K562 (cell line): ENCODE results near the gene SCN7A. TPM values are rescaled to one million over a fixed set of nuclear protein-coding genes. Genes with fewer than 3 reads are reported as not detected.

ENCODE experiments used
- ATAC-seq: fragments of 200-7000 bp; cut with Tn5 transposase; 3 replicates; pipeline ENCODE4 v1.9.1; 2020; ENCODE audit warnings: moderate library complexity
- BruUV-seq: library from RNA; stranded (reverse); fragments of 400-500 nt; replicated peaks from 2 replicates; lab custom pipeline; 2021; lab: Mats Ljungman, UMichigan
- CTCF ChIA-PET: fragments of 300-600 bp; formaldehyde crosslinking; extraction: SDS; loops from one replicate; lab custom pipeline; 2021; ENCODE audit warnings: low intra/inter-chr PET ratio; lab: Yijun Ruan, JAX
- POLR2A ChIA-PET: fragments of 300-600, 350-650 bp; sonication (Branson Sonifier 250); formaldehyde crosslinking; extraction: SDS; loops from one replicate; lab custom pipeline; 2021; ENCODE audit warnings: antibody characterized with exemption, inconsistent platforms; lab: Yijun Ruan, JAX
- DNase-seq, 4 experiments: peaks; one replicate each; pipeline versions ENCODE4 v3.0.0 to v3.0.0-alpha.2; 2011 to 2018; ENCODE audit warnings: low spot score in 3 of 4, mixed read lengths in 3 of 4; ENCODE audit errors: extremely low read depth in 1 of 4
- FAIRE-seq: peaks from 2 replicates; lab custom pipeline; 2011; peaks lifted over from hg19 to GRCh38; lab: Jason Lieb, UNC
- H2AFZ ChIP-seq: 2 replicates; pipeline ENCODE4 v1.6.0; 2011; ENCODE audit warnings: low read depth, low read length, control low read depth, inconsistent platforms
- H3K27ac ChIP-seq: fragments of 200-600 bp; 3 replicates; pipeline ENCODE4 v1.8.0; 2011; ENCODE audit warnings: low read depth, mild to moderate bottlenecking, control low read depth, inconsistent platforms, low read length, moderate library complexity, mixed read lengths; ENCODE audit errors: extremely low read depth
- H3K27me3 ChIP-seq, 2 experiments: fragments of 300-600 bp in 1 of 2; 2 replicates in 1 of 2; 3 replicates in 1 of 2; pipeline versions ENCODE4 v1.6.0 to v1.8.0; 2011; ENCODE audit warnings: inconsistent platforms in 2 of 2, low read length in 2 of 2, mild to moderate bottlenecking in 1 of 2, mixed read lengths in 1 of 2, moderate library complexity in 1 of 2; ENCODE audit not compliant: control insufficient read depth in 2 of 2, insufficient read depth in 2 of 2
- H3K36me3 ChIP-seq: fragments of 300-600 bp; 3 replicates; pipeline ENCODE4 v1.8.0; 2011; ENCODE audit warnings: mild to moderate bottlenecking, low read length, inconsistent platforms; ENCODE audit not compliant: control insufficient read depth, insufficient read depth
- H3K4me1 ChIP-seq, 2 experiments: fragments of 200-600 bp in 1 of 2; replicated peaks in 1 of 2; 2 replicates in 1 of 2; 3 replicates in 1 of 2; pipeline versions ENCODE4 v1.5.1 to v1.8.0; 2011; ENCODE audit warnings: inconsistent platforms in 2 of 2, low read length in 2 of 2, mild to moderate bottlenecking in 1 of 2, mixed read lengths in 1 of 2, moderate library complexity in 1 of 2; ENCODE audit not compliant: control insufficient read depth in 2 of 2, insufficient read depth in 2 of 2
- H3K4me2 ChIP-seq: 2 replicates; pipeline ENCODE4 v1.6.1; 2011; ENCODE audit warnings: low read length, control low read depth, inconsistent platforms, mixed read lengths; ENCODE audit not compliant: insufficient read depth
- H3K4me3 ChIP-seq: fragments of 200-600 bp; sonication (generic), shearing (Covaris generic); 2 replicates; pipeline ENCODE4 v1.5.1; 2016; ENCODE audit warnings: control low read depth, inconsistent platforms
- H3K79me2 ChIP-seq: fragments of 200-600 bp; 3 replicates; pipeline ENCODE4 v1.8.0; 2011; ENCODE audit warnings: low read length, inconsistent platforms; ENCODE audit not compliant: control insufficient read depth, insufficient read depth
- H3K9ac ChIP-seq, 2 experiments: 2 replicates each; pipeline versions ENCODE4 v1.6.0 to v1.6.1; 2011; ENCODE audit warnings: low read depth in 2 of 2, low read length in 2 of 2, control low read depth in 1 of 2, inconsistent platforms in 1 of 2, mild to moderate bottlenecking in 1 of 2, mixed read lengths in 1 of 2; ENCODE audit not compliant: insufficient read depth in 1 of 2
- H3K9me1 ChIP-seq: one replicate; pipeline ENCODE4 v1.6.0; 2011; ENCODE audit warnings: inconsistent platforms, mild to moderate bottlenecking, low read length, moderate library complexity; ENCODE audit not compliant: control insufficient read depth, insufficient read depth
- H3K9me3 ChIP-seq: replicated peaks from 2 replicates; pipeline ENCODE4 v1.5.1; 2011; ENCODE audit warnings: low read depth, low read length, inconsistent platforms; ENCODE audit not compliant: control insufficient read depth, insufficient read depth
- H4K20me1 ChIP-seq: replicated peaks from 2 replicates; pipeline ENCODE4 v1.6.1; 2011; ENCODE audit warnings: low read length, inconsistent platforms, mixed read lengths; ENCODE audit not compliant: control insufficient read depth, insufficient read depth
- MCM3 ChIP-seq: fragments of 450-650 bp; IDR thresholded peaks from 2 replicates; pipeline ENCODE4 v1.6.1; 2016
- SIRT6 ChIP-seq: IDR thresholded peaks from one replicate; pipeline ENCODE4 v1.6.1; 2012; ENCODE audit warnings: low read depth, mild to moderate bottlenecking, control low read depth, inconsistent platforms, low read length, moderate library complexity
- ZEB2 ChIP-seq: fragments of 450-650 bp; IDR thresholded peaks from 2 replicates; pipeline ENCODE4 v1.6.1; 2016
- ZNF282 ChIP-seq: sonication (generic); formaldehyde crosslinking; IDR thresholded peaks from 2 replicates; pipeline ENCODE4 v1.8.1; 2023; ENCODE audit warnings: missing genetic modification reagents
- WGBS: fragments of 100-300 bp; shearing (Covaris generic); methylation state at CpG from one replicate; pipeline ENCODE4 v1.1.6; 2016; ENCODE audit warnings: low coverage, mixed read lengths; ENCODE audit not compliant: insufficient coverage; ENCODE audit errors: missing lambda C conversion rate; 5-methylcytosine and 5-hydroxymethylcytosine counted together
- in situ Hi-C: fragments of 300-500 bp; cut with MboI; formaldehyde crosslinking; loops from 4 replicates; pipeline ENCODE4 v1.15.0; 2018; ENCODE audit warnings: inconsistent platforms, mixed read lengths
- intact Hi-C: fragments of 100-400 bp; cut with micrococcal nuclease; formaldehyde crosslinking; loops from 2 replicates; pipeline ENCODE4 v1.14.2; 2022
- polyA plus RNA-seq, 8 experiments: library from polyadenylated mRNA; depleted of rRNA in 4 of 8; stranded (reverse) in 5 of 8; unstranded in 3 of 8; fragments of >200 nt; fragmentation: Nextera tagmentation in 2 of 8; fragmentation: Illumina TruSeq in 1 of 8; extraction: Ambion mirVana in 2 of 8; extraction: Trizol in 1 of 8; gene quantifications; 2 replicates each; pipeline versions ENCODE4 v1.2.1 to v1.2.3, GENCODE V29; 2011 to 2014; ENCODE audit warnings: inconsistent platforms in 1 of 8, missing spikeins in 1 of 8
- total RNA-seq, 7 experiments: library from RNA; depleted of rRNA in 6 of 7; stranded (reverse); fragments of >200 nt in 6 of 7; fragmentation: Illumina TruSeq in 2 of 7; extraction: Trizol in 2 of 7; gene quantifications; 2 replicates each; pipeline versions ENCODE4 v1.2.1 to v1.2.3, GENCODE V29; 2011 to 2021; ENCODE audit warnings: low replicate concordance in 1 of 7
- TF ChIP-seq, protein P1 (sequence below): fragments of 250-450 bp; sonication (Bioruptor Pico); IDR thresholded peaks from 2 replicates; pipeline ENCODE4 v1.8.0; 2021; ENCODE audit warnings: moderate library complexity, mild to moderate bottlenecking, inconsistent platforms
- TF ChIP-seq, protein P2 (sequence below): fragments of 450-650 bp; IDR thresholded peaks from 2 replicates; pipeline ENCODE4 v1.6.1; 2017; ENCODE audit warnings: mild to moderate bottlenecking, moderate library complexity

The SCN7A gene
- total and polyA plus RNA-seq, 9 of the 15 experiments (the other 6 are each of a cell fraction or from before 2014, with no cell fraction given) = under 0.01 to 0.05 (median 0.03) TPM; not detected in 3

DNA sequence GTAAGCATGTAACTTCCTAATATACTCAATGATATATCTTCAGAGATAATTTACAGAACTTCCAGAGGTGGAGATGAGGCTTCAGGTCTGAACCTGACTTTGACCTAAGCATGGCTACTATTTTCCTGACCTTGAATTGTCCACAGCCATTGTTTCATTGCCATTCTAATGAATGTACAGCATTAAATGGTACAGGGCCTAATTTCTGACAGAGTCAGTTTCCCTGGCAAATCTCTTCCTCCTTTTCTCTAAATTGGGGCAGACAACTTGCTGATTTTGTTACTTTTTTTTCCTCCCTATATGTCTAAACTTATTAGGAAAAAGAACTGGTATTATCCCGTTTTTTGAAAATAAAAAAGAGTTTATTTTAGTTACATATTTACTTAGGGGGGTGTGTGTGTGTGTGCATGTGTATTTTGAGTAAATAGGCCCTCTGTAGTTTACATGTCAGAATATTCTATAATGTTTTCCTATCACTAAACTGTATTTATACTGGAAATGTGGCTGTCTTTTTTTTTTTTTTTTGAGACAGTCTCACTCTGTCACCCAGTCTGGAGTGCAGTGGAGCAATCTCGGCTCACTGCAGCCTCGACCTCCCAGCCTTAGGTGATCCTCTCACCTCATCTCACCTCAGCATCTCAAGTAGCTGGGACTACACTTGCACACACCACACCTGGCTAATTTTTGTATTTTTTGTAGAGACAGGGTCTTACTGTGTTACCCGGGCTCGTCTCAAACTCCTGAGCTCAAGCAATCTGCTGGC lies 75.0 kb downstream of the SCN7A start:
- in situ Hi-C loops = loop anchor here (10.0 to 25.0 kb wide), 2 partner anchors 234 to 482 kb away; no protein-coding TSS in a partner anchor

More for the DNA sequence above, 75.0 kb downstream of the SCN7A start:
- H3K9me1 ChIP-seq = no peaks in the 10 kb centered on the region
- H3K4me1 ChIP-seq = no peaks in the 10 kb centered on the region
- no peak for DNase-seq
- ATAC-seq = peak; percentile 74
- 19% methylated on average over 5 of the region's 5 CpGs for WGBS
- H3K36me3 ChIP-seq = no peaks in the 10 kb centered on the region
- H4K20me1 ChIP-seq = no peaks in the 10 kb centered on the region
- no peaks in the 10 kb centered on the region for H3K79me2 ChIP-seq
- no peak overlapping the region for H3K27ac ChIP-seq
- ChIA-PET POLR2A (no interaction called here), CTCF (interaction anchor here (0.7 to 3.5 kb wide), 5 partner anchors 57 to 362 kb away, joined by 3 to 19 read pairs (median 6); no protein-coding TSS in a partner anchor)
- H3K27me3 ChIP-seq = no peaks in the 10 kb centered on the region
- H3K4me2 ChIP-seq = no peak overlapping the region
- H3K9me3 ChIP-seq = no peaks in the 10 kb centered on the region
- H2AFZ ChIP-seq = peak overlapping the region; percentile 43
- no peak overlapping the region for H3K9ac ChIP-seq
- no peak overlapping the region for H3K4me3 ChIP-seq
- intact Hi-C loops = loop anchor here (1.0 to 5.0 kb wide), 7 partner anchors 58 to 1427 kb away; no protein-coding TSS in a partner anchor
- no peak for FAIRE-seq
- no peak for TF ChIP-seq SIRT6
- no peak for TF ChIP-seq MCM3
- TF ChIP-seq, protein P1, sequence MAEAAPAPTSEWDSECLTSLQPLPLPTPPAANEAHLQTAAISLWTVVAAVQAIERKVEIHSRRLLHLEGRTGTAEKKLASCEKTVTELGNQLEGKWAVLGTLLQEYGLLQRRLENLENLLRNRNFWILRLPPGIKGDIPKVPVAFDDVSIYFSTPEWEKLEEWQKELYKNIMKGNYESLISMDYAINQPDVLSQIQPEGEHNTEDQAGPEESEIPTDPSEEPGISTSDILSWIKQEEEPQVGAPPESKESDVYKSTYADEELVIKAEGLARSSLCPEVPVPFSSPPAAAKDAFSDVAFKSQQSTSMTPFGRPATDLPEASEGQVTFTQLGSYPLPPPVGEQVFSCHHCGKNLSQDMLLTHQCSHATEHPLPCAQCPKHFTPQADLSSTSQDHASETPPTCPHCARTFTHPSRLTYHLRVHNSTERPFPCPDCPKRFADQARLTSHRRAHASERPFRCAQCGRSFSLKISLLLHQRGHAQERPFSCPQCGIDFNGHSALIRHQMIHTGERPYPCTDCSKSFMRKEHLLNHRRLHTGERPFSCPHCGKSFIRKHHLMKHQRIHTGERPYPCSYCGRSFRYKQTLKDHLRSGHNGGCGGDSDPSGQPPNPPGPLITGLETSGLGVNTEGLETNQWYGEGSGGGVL (CRISPR knock-in tag) = no peak
- TF ChIP-seq ZEB2 = 0 out of 2 replicates have a peak, but pooled peaks have one; percentile 30
- TF ChIP-seq, protein P2, sequence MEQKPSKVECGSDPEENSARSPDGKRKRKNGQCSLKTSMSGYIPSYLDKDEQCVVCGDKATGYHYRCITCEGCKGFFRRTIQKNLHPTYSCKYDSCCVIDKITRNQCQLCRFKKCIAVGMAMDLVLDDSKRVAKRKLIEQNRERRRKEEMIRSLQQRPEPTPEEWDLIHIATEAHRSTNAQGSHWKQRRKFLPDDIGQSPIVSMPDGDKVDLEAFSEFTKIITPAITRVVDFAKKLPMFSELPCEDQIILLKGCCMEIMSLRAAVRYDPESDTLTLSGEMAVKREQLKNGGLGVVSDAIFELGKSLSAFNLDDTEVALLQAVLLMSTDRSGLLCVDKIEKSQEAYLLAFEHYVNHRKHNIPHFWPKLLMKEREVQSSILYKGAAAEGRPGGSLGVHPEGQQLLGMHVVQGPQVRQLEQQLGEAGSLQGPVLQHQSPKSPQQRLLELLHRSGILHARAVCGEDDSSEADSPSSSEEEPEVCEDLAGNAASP = no peak
- TF ChIP-seq ZNF282 (CRISPR knock-in tag) = no peak
- TF ChIP-seq, all 486 proteins: peak for 1
- BruUV-seq = no TSS peak
